Measurements from ENCODE around the gene CACHD1.
"Not testable (repeated sequence)": the region's sequence is repeated elsewhere in the genome, so short reads cannot be mapped to it uniquely, and the experiment has no call there.

CACHD1 gene

DNA sequence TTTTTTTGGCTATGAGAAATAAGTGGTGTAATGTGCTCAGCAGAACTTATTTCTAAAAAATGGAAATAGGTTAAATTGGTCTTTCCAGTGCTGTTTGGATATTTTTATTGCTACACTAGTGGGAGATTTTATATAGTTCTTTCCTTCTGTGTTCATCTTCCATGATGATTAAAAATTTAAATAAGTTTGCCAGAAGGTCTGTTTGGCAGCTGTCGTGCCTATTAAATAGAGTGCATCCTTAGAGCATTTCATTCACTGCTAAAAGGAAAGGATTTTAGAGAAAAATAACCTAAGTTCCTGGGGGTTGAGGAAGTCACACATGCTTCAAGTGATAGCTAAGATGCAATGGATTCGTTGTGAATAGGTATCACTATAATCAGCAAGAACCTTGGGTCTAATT, 245.3 kb downstream of the CACHD1 start:
- peaks cover 11% of the 10 kb centered on the region for H3K9me3 Mint-ChIP-seq
- H3K27me3 Mint-ChIP-seq = peaks cover 12% of the 10 kb centered on the region
- no peak overlapping the region for H3K4me3 Mint-ChIP-seq
- no peaks in the 10 kb centered on the region for H3K4me1 Mint-ChIP-seq
- H3K27ac Mint-ChIP-seq = no peak overlapping the region
- no peaks in the 10 kb centered on the region for H3K36me3 Mint-ChIP-seq

DNA sequence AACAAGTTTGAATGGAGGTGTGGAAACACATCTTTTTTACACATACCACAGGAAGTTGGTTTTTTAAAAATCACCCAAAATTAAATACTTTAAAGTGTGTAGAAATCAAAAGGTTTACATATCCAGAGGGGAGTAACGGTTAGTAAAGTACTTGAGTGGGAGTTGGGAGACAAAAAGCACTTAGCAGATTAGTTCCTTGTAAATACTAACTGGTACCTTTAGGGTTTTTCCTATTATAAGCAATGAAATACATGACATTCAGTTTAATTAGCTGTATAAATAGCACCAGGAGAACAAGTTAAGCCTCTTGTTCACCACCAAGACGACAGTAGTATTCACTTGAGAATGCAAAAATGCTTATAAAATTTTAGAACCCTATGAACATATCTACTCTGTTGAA, 251.2 kb downstream of the CACHD1 start:
- H3K27me3 Mint-ChIP-seq = peaks cover 33% of the 10 kb centered on the region

DNA sequence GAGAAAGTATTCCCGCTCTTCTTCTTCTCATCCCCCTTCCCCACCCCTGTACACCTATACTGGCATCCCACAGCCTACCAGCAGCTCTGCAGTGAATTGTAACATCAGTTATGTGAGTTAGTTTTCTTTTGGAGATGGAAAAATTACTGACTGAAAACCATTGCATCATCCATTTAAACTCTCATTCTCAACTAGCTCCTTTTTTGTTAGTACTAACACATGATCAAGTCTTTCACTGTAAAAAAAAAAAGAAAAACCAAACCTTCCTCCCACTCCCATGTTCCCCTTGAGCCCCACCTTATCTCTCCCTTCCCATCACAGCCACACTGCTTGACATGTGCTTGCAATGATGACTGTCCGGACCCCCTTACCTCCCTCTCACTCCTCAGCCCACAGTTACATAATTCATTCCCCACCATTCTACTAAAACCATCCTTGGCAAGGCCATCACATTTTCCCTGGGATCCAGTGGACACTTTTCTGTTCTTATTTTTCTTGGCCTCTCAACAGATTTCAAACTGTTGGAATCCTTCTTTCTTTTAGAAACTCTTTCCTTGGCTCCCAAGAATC, 251.7 kb downstream of the CACHD1 start:
- Mint-ChIP-seq H3K4me1 (no peaks in the 10 kb centered on the region), H3K36me3 (no peaks in the 10 kb centered on the region), H3K9me3 (peaks cover 11% of the 10 kb centered on the region), H3K27me3 (peaks cover 33% of the 10 kb centered on the region), H3K4me3 (no peak overlapping the region), H3K27ac (no peak overlapping the region)

More for the DNA sequence above, 251.2 kb downstream of the CACHD1 start:
- H3K36me3 Mint-ChIP-seq = no peaks in the 10 kb centered on the region
- no peak overlapping the region for H3K4me3 Mint-ChIP-seq
- peaks cover 11% of the 10 kb centered on the region for H3K9me3 Mint-ChIP-seq
- no peak overlapping the region for H3K27ac Mint-ChIP-seq
- H3K4me1 Mint-ChIP-seq = no peaks in the 10 kb centered on the region

DNA sequence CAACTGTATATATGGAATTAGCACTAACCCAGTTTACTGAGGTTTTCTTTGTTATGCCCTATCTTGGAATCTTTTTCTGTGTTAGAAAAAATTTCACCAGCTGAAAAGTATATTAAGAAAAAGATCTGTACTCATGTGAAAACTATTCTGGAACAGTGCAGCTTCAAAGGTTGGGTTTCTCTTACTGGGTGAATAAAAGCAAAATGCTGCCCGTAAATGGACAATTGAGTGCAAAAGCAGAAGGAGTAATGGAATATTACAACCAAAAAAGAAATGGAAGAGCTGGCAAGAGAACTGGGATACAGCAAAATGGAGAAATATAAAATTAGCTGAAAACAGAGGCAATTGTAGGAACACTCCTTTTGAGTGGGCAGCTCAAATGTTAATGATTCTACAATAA, 257.9 kb downstream of the CACHD1 start:
- no peaks in the 10 kb centered on the region for H3K9me3 Mint-ChIP-seq
- no peak overlapping the region for H3K27ac Mint-ChIP-seq
- peaks cover 17% of the 10 kb centered on the region for H3K27me3 Mint-ChIP-seq
- H3K4me3 Mint-ChIP-seq = no peak overlapping the region
- no peaks in the 10 kb centered on the region for H3K36me3 Mint-ChIP-seq
- H3K4me1 Mint-ChIP-seq = no peaks in the 10 kb centered on the region

DNA sequence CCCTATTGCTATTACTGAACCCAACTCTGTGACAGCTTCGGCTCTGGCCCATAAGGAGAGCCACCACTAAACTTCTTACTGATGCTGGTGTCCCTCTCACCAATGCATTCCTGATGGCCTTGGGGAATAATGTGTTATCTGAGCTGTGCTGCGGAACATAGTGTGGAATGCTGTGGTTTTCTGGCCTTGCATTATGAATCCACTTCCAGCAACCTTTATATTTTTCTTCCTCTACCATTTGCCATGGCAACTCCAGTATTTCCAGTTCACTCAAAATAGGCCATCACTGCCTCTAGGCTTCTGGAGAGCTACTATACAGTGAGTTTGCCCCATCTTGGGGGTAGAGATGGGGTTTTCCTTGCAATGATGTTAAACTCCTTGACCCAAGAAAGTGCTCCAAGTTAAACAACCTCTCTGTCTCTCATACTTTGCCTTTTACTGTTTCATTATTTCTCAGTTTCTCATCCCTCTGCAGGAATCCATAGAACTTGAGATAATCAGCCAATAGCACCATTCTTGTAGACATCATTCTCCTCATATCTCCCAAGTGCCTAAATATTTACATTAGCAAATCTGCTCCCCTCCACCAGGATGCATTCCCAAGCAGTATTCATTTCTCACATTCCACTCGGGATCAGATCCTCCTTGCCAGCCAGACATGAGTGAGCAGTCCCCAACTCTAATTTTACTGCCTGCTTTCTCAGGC, 263.8 kb downstream of the CACHD1 start:
- H3K36me3 Mint-ChIP-seq = no peaks in the 10 kb centered on the region
- H3K4me3 Mint-ChIP-seq = no peak overlapping the region
- no peaks in the 10 kb centered on the region for H3K27me3 Mint-ChIP-seq
- H3K9me3 Mint-ChIP-seq = no peaks in the 10 kb centered on the region
- no peaks in the 10 kb centered on the region for H3K4me1 Mint-ChIP-seq
- no peak overlapping the region for H3K27ac Mint-ChIP-seq

DNA sequence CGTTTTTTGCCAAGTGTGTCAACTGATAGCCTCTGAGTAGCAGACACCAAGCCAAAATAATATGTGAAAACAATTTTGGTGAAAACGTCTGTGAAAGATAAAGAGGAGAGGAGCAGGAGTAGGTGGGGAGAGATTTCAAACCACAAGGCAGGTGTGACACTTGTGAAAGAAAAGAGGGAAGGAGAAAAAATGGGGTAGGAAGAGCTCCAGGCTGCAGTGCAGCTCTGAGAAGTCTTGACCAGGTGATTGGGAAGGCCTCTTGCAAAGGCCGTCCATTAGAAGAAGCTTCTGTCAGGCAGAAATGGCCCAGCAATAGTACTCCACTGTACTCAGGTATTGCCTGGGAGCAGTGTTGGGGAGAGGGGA, 264.3 kb downstream of the CACHD1 start:
- H3K27ac Mint-ChIP-seq = no peak overlapping the region
- no peaks in the 10 kb centered on the region for H3K4me1 Mint-ChIP-seq
- H3K36me3 Mint-ChIP-seq = no peaks in the 10 kb centered on the region
- peaks cover under 1% of the 10 kb centered on the region for H3K27me3 Mint-ChIP-seq
- H3K4me3 Mint-ChIP-seq = no peak overlapping the region
- H3K9me3 Mint-ChIP-seq = no peaks in the 10 kb centered on the region

DNA sequence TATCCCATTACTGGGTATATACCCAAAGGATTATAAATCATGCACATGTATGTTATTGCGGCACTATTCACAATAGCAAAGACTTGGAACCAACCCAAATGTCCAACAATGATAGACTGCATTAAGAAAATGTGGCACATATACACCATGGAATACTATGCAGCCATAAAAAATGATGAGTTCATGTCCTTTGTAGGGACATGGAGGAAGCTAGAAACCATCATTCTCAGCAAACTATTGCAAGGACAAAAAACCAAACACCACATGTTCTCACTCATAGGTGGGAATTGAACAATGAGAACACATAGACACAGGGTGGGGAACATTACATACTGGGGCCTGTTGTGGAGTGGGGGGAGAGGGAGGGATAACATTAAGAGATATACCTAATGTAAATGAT, 270.8 kb downstream of the CACHD1 start:
- H3K4me3 Mint-ChIP-seq, H3K27me3 Mint-ChIP-seq, H3K27ac Mint-ChIP-seq, H3K9me3 Mint-ChIP-seq, H3K36me3 Mint-ChIP-seq: not testable (repeated sequence)
- H3K4me1 Mint-ChIP-seq = peaks cover 11% of the 10 kb centered on the region
